Naive thymus-derived CD8-positive, alpha-beta T cell (primary cell): ENCODE measurements around the gene SORCS1. TPM values are rescaled to one million over a fixed set of nuclear protein-coding genes. Genes with fewer than 3 reads are reported as not detected.

ENCODE experiments used
- ATAC-seq, 2 donors: fragments of 150-1000 bp; cut with Tn5 transposase in 1 of 2; sonication (Bioruptor Pico), chemical (Tn5 transposase) in 1 of 2; 1 replicate in 1 of 2; 2 replicates in 1 of 2; pipeline ENCODE4 v1.10.0; 2021; ENCODE audit warnings: mild to moderate bottlenecking in 2 of 2, moderate library complexity in 2 of 2
- POLR2A ChIA-PET: fragments of 350-600 bp; sonication (Branson Sonifier 250); formaldehyde crosslinking; loops from one replicate; lab custom pipeline; 2021; ENCODE audit warnings: antibody characterized with exemption; lab: Charles Lee
- DNase-seq, 10 donors: peaks; one replicate each; pipeline versions ENCODE4 v3.0.0 to v3.0.0-alpha.2; 2020 to 2022
- H3K27ac Mint-ChIP-seq, 10 donors: one replicate each; pipeline ENCODE4 v1.8.0; 2020 to 2022; ENCODE audit warnings: mild to moderate bottlenecking in 10 of 10, mixed read lengths in 10 of 10, moderate library complexity in 4 of 10, inconsistent platforms in 1 of 10
- H3K27me3 Mint-ChIP-seq, 5 donors: one replicate each; pipeline ENCODE4 v1.8.0; 2021 to 2022; ENCODE audit warnings: mixed read lengths in 5 of 5
- H3K36me3 Mint-ChIP-seq, 3 donors: one replicate each; pipeline ENCODE4 v1.8.0; 2020 to 2022; ENCODE audit warnings: mixed read lengths in 3 of 3, mild to moderate bottlenecking in 2 of 3, inconsistent platforms in 1 of 3
- H3K4me1 Mint-ChIP-seq, 4 donors: one replicate each; pipeline ENCODE4 v1.8.0; 2021 to 2022; ENCODE audit warnings: mixed read lengths in 4 of 4
- H3K4me3 Mint-ChIP-seq, 10 donors: one replicate each; pipeline ENCODE4 v1.8.0; 2020 to 2022; ENCODE audit warnings: mild to moderate bottlenecking in 10 of 10, mixed read lengths in 10 of 10, moderate library complexity in 6 of 10, inconsistent platforms in 1 of 10
- H3K9me3 Mint-ChIP-seq, 9 donors: one replicate each; pipeline ENCODE4 v1.8.0; 2020 to 2022; ENCODE audit warnings: mixed read lengths in 9 of 9, mild to moderate bottlenecking in 3 of 9, inconsistent platforms in 1 of 9, moderate library complexity in 1 of 9
- polyA plus RNA-seq, 3 donors: library from polyadenylated mRNA; unstranded; fragments of 300-500 nt; fragmentation: Illumina TruSeq; gene quantifications; one replicate each; pipeline ENCODE4 v1.2.3, GENCODE V29; 2021
- total RNA-seq, 8 experiments: library from RNA in 2 of 8; stranded (reverse) in 2 of 8; gene quantifications; one replicate each; pipeline ENCODE4 v1.2.3 and lab custom pipeline; 2021 to 2026

SORCS1 gene
- total and polyA plus RNA-seq, 5 experiments from 2014 or later: not detected

GRCh38 chr10:106648534-106649481, 515.7 kb downstream of the SORCS1 start:
- Mint-ChIP-seq H3K27me3 (peaks cover 0 to 5% (median 0%) of the 10 kb centered on the region in 5 donors), H3K27ac (no peak overlapping the region), H3K36me3 (no peaks in the 10 kb centered on the region), H3K4me1 (no peaks in the 10 kb centered on the region), H3K4me3 (no peak overlapping the region), H3K9me3 (peaks cover 0 to 3% (median 0%) of the 10 kb centered on the region in 9 donors)
- DNase-seq (no peak), ATAC-seq (no peak)
- POLR2A ChIA-PET: no interaction called here

GRCh38 chr10:106643473-106643872, 521.0 kb downstream of the SORCS1 start:
- H3K36me3 Mint-ChIP-seq: no peaks in the 10 kb centered on the region
- no peak overlapping the region for H3K27ac Mint-ChIP-seq
- no peak overlapping the region for H3K4me3 Mint-ChIP-seq
- peaks cover 0 to 4% (median 0%) of the 10 kb centered on the region in 9 donors for H3K9me3 Mint-ChIP-seq
- no peaks in the 10 kb centered on the region for H3K4me1 Mint-ChIP-seq
- H3K27me3 Mint-ChIP-seq: no peaks in the 10 kb centered on the region
- DNase-seq (no peak), ATAC-seq (no peak)
- POLR2A ChIA-PET: no interaction called here

GRCh38 chr10:106637873-106638272, 526.6 kb downstream of the SORCS1 start:
- ATAC-seq (no peak), DNase-seq (no peak)
- peaks cover 0 to 5% (median 0%) of the 10 kb centered on the region in 9 donors for H3K9me3 Mint-ChIP-seq
- no peaks in the 10 kb centered on the region for H3K36me3 Mint-ChIP-seq
- H3K27ac Mint-ChIP-seq: no peak overlapping the region
- no peaks in the 10 kb centered on the region for H3K4me1 Mint-ChIP-seq
- no peak overlapping the region for H3K4me3 Mint-ChIP-seq
- POLR2A ChIA-PET: no interaction called here
- no peaks in the 10 kb centered on the region for H3K27me3 Mint-ChIP-seq

- POLR2A ChIA-PET: no interaction called here
- DNase-seq: no peak
- peaks cover 0 to 1% (median 0%) of the 10 kb centered on the region in 5 donors for H3K27me3 Mint-ChIP-seq
- H3K4me3 Mint-ChIP-seq: no peak overlapping the region
- peaks cover 0 to 6% (median 0%) of the 10 kb centered on the region in 9 donors for H3K9me3 Mint-ChIP-seq
- H3K36me3 Mint-ChIP-seq: no peaks in the 10 kb centered on the region
- H3K4me1 Mint-ChIP-seq: no peaks in the 10 kb centered on the region
- H3K27ac Mint-ChIP-seq: no peak overlapping the region
- no peak for ATAC-seq
Observed at GRCh38 chr10:106636766-106637491, 527.6 kb downstream of the SORCS1 start.

- DNase-seq: no peak
- H3K4me1 Mint-ChIP-seq: no peaks in the 10 kb centered on the region
- H3K9me3 Mint-ChIP-seq: peaks cover 0 to 4% (median 0%) of the 10 kb centered on the region in 9 donors
- POLR2A ChIA-PET: no interaction called here
- H3K36me3 Mint-ChIP-seq: no peaks in the 10 kb centered on the region
- H3K27ac Mint-ChIP-seq: no peak overlapping the region
- ATAC-seq: no peak
- H3K4me3 Mint-ChIP-seq: no peak overlapping the region
- H3K27me3 Mint-ChIP-seq: peaks cover 0 to 1% (median 0%) of the 10 kb centered on the region in 5 donors
Observed at GRCh38 chr10:106635947-106636346, 528.6 kb downstream of the SORCS1 start.

DNA sequence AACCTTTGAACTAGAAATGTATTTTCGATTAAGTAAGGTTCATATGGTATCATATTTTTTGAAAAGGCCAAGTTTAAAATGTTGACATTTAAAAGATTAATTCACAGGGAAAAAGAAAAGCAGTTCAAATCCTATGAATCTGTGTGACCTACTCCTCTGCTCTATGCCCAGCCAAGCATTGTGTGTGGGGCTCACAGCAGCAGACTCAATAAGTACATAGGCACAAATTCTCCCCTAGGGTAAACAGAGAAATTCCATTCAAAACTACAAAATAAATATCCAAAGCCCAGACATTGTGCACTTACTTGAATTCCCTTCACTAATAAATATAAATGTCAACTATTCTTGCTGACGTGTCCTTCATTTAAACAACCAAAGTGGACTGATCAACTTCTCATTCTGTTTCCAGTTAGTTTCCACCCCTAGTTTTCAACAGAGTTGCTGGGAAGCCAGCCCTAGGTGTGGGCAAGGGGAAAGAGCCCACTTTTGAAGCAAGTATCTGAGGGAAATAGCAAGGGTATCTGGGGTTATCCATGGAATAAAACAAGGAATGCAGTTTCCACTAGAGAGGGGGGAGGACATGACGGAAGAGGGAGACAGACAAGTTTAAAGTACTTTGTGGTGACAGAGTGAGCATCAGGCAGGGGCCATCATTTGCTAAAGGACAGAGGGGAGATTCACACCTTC, 533.3 kb downstream of the SORCS1 start:
- no peaks in the 10 kb centered on the region for H3K4me1 Mint-ChIP-seq
- no peak overlapping the region for H3K27ac Mint-ChIP-seq
- no peaks in the 10 kb centered on the region for H3K36me3 Mint-ChIP-seq
- DNase-seq (no peak), ATAC-seq (no peak)
- H3K9me3 Mint-ChIP-seq: peaks cover 0 to 4% (median 0%) of the 10 kb centered on the region in 9 donors
- peaks cover 0 to 2% (median 0%) of the 10 kb centered on the region in 5 donors for H3K27me3 Mint-ChIP-seq
- POLR2A ChIA-PET: no interaction called here
- no peak overlapping the region for H3K4me3 Mint-ChIP-seq

GRCh38 chr10:106626371-106626770, 538.1 kb downstream of the SORCS1 start:
- DNase-seq: no peak
- H3K36me3 Mint-ChIP-seq: no peaks in the 10 kb centered on the region
- H3K27ac Mint-ChIP-seq: no peak overlapping the region
- no peak overlapping the region for H3K4me3 Mint-ChIP-seq
- no peaks in the 10 kb centered on the region for H3K4me1 Mint-ChIP-seq
- no peaks in the 10 kb centered on the region for H3K9me3 Mint-ChIP-seq
- no peak for ATAC-seq
- POLR2A ChIA-PET: no interaction called here
- H3K27me3 Mint-ChIP-seq: peaks cover 2 to 17% (median 3%) of the 10 kb centered on the region in 5 donors

- H3K4me1 Mint-ChIP-seq: no peaks in the 10 kb centered on the region
- H3K4me3 Mint-ChIP-seq: no peak overlapping the region
- no peak for DNase-seq
- no peaks in the 10 kb centered on the region for H3K9me3 Mint-ChIP-seq
- no peaks in the 10 kb centered on the region for H3K36me3 Mint-ChIP-seq
- H3K27me3 Mint-ChIP-seq: peaks cover 2 to 17% (median 3%) of the 10 kb centered on the region in 5 donors
- H3K27ac Mint-ChIP-seq: no peak overlapping the region
- ATAC-seq: no peak
- POLR2A ChIA-PET: no interaction called here
Observed at GRCh38 chr10:106625751-106626150, 538.8 kb downstream of the SORCS1 start.

GRCh38 chr10:106619346-106619745, 545.2 kb downstream of the SORCS1 start:
- POLR2A ChIA-PET: no interaction called here

GRCh38 chr10:106618646-106619045, 545.9 kb downstream of the SORCS1 start:
- POLR2A ChIA-PET: no interaction called here
- Mint-ChIP-seq H3K4me3 (no peak overlapping the region), H3K36me3 (no peaks in the 10 kb centered on the region), H3K27ac (no peak overlapping the region), H3K4me1 (no peaks in the 10 kb centered on the region), H3K9me3 (peaks cover 0 to 2% (median 0%) of the 10 kb centered on the region in 9 donors), H3K27me3 (peaks cover 0 to 8% (median 0%) of the 10 kb centered on the region in 5 donors)
- DNase-seq (no peak), ATAC-seq (no peak)

More at GRCh38 chr10:106619346-106619745, 545.2 kb downstream of the SORCS1 start:
- DNase-seq (no peak), ATAC-seq (no peak)
- Mint-ChIP-seq H3K4me3 (no peak overlapping the region), H3K9me3 (peaks cover 0 to 2% (median 0%) of the 10 kb centered on the region in 9 donors), H3K36me3 (no peaks in the 10 kb centered on the region), H3K4me1 (no peaks in the 10 kb centered on the region), H3K27me3 (peaks cover 0 to 16% (median 3%) of the 10 kb centered on the region in 5 donors), H3K27ac (no peak overlapping the region)

DNA sequence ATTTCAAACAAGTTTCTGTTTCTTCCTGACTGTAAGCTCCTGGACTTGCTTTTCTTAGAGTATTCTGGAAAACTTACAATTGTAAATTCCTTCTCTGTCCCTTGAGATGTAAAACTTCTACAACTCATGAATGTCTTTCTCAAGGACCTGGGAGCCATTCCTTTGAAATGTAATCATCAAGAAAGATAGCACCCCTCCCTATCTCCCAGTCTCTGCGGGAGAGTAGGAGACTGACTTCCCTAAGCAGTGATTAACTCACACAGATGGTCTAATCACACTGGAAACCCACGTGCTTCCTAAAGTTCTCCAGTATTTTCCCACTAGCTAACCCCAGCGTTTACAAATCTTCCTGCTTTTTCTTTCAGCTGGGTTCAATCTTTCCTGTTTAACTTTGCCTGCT, 549.4 kb downstream of the SORCS1 start:
- Mint-ChIP-seq H3K9me3 (peaks cover 0 to 2% (median 0%) of the 10 kb centered on the region in 9 donors), H3K27me3 (peaks cover 0 to 4% (median 0%) of the 10 kb centered on the region in 5 donors), H3K27ac (no peak overlapping the region), H3K4me3 (no peak overlapping the region), H3K4me1 (no peaks in the 10 kb centered on the region), H3K36me3 (no peaks in the 10 kb centered on the region)
- ATAC-seq (no peak), DNase-seq (no peak)
- POLR2A ChIA-PET: no interaction called here

- POLR2A ChIA-PET: no interaction called here
- Mint-ChIP-seq H3K4me3 (no peak overlapping the region), H3K36me3 (no peaks in the 10 kb centered on the region), H3K4me1 (no peaks in the 10 kb centered on the region), H3K27me3 (peaks cover 0 to 4% (median 0%) of the 10 kb centered on the region in 5 donors), H3K27ac (no peak overlapping the region), H3K9me3 (no peaks in the 10 kb centered on the region)
- ATAC-seq (no peak), DNase-seq (no peak)
Observed at GRCh38 chr10:106614293-106614692, 550.2 kb downstream of the SORCS1 start.
